GM12872 (cell line): ENCODE results near the gene TMEM179B.

ENCODE experiments used
- CTCF ChIP-seq: IDR thresholded peaks from 3 replicates; pipeline ENCODE4 v1.5.1; 2011; ENCODE audit warnings: low read depth, mild to moderate bottlenecking, low read length, moderate library complexity; ENCODE audit not compliant: insufficient read depth

TMEM179B gene

GRCh38 chr11:62810748-62811147 lies 23.5 kb downstream of the TMEM179B start:
- TF ChIP-seq CTCF = no peak

GRCh38 chr11:62811659-62812058 lies 24.5 kb downstream of the TMEM179B start:
- TF ChIP-seq CTCF = no peak

- TF ChIP-seq CTCF = no peak
These were observed 29.4 kb downstream of the TMEM179B start for GRCh38 chr11:62816557-62816956.

GRCh38 chr11:62817129-62817528 lies 29.9 kb downstream of the TMEM179B start:
- no peak for TF ChIP-seq CTCF

GRCh38 chr11:62823677-62824076 lies 36.5 kb downstream of the TMEM179B start:
- no peak for TF ChIP-seq CTCF

GRCh38 chr11:62830904-62831519 lies 43.8 kb downstream of the TMEM179B start:
- no peak for TF ChIP-seq CTCF

- TF ChIP-seq CTCF = no peak
These were observed 44.5 kb downstream of the TMEM179B start, which contains the start of gene STX5 for GRCh38 chr11:62831520-62832335. STX5 (minus strand) TSS chr11:62832051; CDS start chr11:62831243, 808 bp downstream.
